NK-92 (cell line): Measurements from ENCODE around the gene TEX2.

Experiments used
- DNase-seq: peaks from one replicate; lab custom pipeline; 2025; ENCODE audit not compliant: unreplicated experiment; lab: John Stamatoyannopoulos, UW

TEX2 gene

GRCh38 chr17:64269687-64270649 is 6.9 kb upstream of the TEX2 start:
- no peak for DNase-seq

- DNase-seq, result no peak
These were observed 1.8 kb upstream of the TEX2 start for GRCh38 chr17:64264891-64265290.

- DNase-seq, result no peak
These were observed 661 bp downstream of the TEX2 start for GRCh38 chr17:64262198-64262999.

- DNase-seq, result no peak
These were observed 1.5 kb downstream of the TEX2 start for GRCh38 chr17:64261417-64262145.

GRCh38 chr17:64260886-64261285 is 2.2 kb downstream of the TEX2 start:
- DNase-seq, result no peak

- DNase-seq, result no peak
These were observed 3.1 kb downstream of the TEX2 start for GRCh38 chr17:64259922-64260321.

- no peak for DNase-seq
These were observed 3.6 kb downstream of the TEX2 start for GRCh38 chr17:64259426-64259825.

- no peak for DNase-seq
These were observed 5.9 kb downstream of the TEX2 start for GRCh38 chr17:64256913-64257807.

GRCh38 chr17:64255764-64256163 is 7.3 kb downstream of the TEX2 start:
- DNase-seq, result no peak

- DNase-seq, result no peak
These were observed 8.3 kb downstream of the TEX2 start for GRCh38 chr17:64254755-64255154.

GRCh38 chr17:64253470-64253869 is 9.6 kb downstream of the TEX2 start:
- no peak for DNase-seq

GRCh38 chr17:64252831-64253230 is 10.2 kb downstream of the TEX2 start:
- no peak for DNase-seq

- no peak for DNase-seq
These were observed 12.7 kb downstream of the TEX2 start for GRCh38 chr17:64250233-64250835.

GRCh38 chr17:64247836-64248235 is 15.2 kb downstream of the TEX2 start:
- no peak for DNase-seq

- DNase-seq, result no peak
These were observed 17.6 kb downstream of the TEX2 start for GRCh38 chr17:64245218-64246145.

- no peak for DNase-seq
These were observed 18.9 kb downstream of the TEX2 start for GRCh38 chr17:64244165-64244564.

- no peak for DNase-seq
These were observed 19.7 kb downstream of the TEX2 start for GRCh38 chr17:64243340-64243739.

GRCh38 chr17:64242633-64243032 is 20.4 kb downstream of the TEX2 start:
- no peak for DNase-seq
